Left kidney (tissue), 2 donors: ENCODE measurements around the gene RECQL5. TPM values are rescaled to one million over a fixed set of nuclear protein-coding genes. Genes with fewer than 3 reads are reported as not detected.
"Not testable (repeated sequence)": the region's sequence is repeated elsewhere in the genome, so short reads cannot be mapped to it uniquely, and the experiment has no call there.

ENCODE experiments used
- DNase-seq: peaks from one replicate; pipeline ENCODE4 v3.0.0-alpha.2; 2013
- polyA plus RNA-seq: library from polyadenylated mRNA; unstranded; fragments of 120-200 nt; gene quantifications from one replicate; pipeline ENCODE4 v1.2.1, GENCODE V29; 2013; ENCODE audit not compliant: insufficient read length

The RECQL5 gene
- polyA plus RNA-seq, 1 donor = 45.4 TPM

DNA sequence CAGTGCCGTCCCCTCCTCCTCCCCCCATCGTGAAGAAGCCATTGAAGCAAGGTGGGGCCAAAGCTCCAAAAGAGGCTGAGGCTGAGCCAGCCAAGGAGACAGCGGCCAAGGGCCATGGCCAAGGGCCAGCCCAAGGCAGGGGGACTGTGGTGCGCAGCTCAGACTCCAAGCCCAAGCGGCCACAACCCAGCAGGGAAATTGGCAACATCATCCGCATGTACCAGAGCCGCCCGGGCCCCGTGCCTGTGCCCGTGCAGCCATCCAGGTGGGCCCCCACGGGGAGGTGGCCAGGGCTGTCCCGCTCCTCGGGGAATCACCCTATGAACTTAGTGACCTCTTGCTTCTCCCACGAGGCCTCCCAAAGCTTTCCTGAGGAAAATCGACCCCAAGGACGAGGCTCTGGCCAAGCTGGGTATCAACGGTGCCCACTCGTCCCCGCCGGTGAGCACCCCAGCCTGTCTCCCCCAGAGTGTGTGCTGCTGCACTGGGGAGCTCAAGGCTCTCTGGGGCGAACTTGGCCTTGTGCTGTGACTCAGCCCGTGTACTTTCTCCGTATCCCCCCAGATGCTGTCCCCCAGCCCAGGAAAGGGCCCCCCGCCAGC lies 50.3 kb downstream of the RECQL5 start:
- no peak for DNase-seq

DNA sequence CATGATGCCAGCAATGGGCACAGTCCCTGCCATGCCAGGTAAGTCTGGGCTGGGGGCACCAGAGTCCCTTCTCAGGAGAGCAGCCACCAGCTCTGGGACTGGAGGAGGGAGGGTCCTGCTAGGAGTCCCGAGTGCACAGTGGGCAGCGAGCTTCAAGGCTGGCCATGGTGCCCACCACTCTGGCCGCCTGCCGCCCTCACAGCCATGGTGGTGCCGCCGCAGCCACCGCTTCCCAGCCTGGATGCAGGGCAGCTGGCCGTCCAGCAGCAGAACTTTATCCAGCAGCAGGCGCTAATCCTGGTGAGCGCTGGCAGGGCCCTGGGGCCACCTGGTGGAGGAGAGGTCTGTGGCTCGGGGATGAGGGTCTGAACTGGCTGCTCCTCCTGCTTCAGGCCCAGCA lies 51.7 kb downstream of the RECQL5 start:
- DNase-seq = no peak

DNA sequence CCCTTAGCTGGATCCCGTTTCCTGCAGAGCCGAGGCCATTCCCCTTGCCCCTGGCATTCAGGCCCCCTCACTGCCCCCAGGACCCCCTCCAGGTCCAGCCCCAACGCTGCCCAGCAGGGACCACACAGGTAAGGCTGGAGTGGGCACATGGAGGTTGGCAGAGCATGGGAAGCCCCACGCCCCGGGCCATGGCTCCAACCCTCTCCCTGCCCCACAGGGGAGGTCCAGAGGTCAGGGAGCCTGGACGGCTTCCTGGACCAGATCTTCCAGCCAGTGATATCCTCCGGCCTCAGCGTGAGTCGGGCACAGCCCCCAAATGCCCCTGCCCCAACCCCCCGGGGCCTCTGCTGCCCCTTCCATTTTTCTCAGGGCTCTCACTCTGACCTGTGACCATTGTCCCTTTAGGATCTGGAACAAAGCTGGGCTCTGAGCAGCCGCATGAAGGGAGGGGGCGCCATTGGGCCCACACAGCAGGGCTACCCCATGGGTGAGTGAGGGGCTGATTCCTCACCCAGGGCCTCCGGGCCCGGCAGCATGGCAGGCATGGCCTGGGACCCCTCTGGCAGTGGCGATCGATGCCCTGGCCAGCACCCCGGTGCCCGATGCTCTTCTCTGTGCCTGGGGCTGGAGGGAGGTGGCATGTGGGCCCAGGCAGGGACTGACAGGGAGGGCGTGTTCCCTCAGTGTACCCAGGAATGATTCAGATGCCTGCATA lies 52.2 kb downstream of the RECQL5 start:
- DNase-seq = no peak

DNA sequence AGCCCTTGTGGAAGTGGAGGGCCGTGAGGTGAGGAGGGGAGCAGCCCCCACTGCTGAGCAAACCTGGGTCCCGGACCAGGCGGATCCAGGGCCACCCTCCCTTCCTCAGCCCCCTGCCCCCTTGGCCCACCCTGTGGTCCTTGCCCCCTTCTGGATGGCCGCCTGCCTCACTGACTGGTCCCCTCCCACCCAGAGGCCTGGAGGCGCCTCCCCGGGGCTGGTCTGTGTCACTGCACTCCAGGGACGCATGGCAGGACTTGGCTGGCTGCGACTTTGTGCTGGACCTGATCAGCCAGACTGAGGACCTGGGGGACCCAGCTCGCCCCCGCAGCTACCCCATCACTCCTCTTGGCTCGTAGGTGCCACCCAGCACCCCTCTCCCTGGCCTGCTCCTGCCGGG lies 52.9 kb downstream of the RECQL5 start:
- no peak for DNase-seq

DNA sequence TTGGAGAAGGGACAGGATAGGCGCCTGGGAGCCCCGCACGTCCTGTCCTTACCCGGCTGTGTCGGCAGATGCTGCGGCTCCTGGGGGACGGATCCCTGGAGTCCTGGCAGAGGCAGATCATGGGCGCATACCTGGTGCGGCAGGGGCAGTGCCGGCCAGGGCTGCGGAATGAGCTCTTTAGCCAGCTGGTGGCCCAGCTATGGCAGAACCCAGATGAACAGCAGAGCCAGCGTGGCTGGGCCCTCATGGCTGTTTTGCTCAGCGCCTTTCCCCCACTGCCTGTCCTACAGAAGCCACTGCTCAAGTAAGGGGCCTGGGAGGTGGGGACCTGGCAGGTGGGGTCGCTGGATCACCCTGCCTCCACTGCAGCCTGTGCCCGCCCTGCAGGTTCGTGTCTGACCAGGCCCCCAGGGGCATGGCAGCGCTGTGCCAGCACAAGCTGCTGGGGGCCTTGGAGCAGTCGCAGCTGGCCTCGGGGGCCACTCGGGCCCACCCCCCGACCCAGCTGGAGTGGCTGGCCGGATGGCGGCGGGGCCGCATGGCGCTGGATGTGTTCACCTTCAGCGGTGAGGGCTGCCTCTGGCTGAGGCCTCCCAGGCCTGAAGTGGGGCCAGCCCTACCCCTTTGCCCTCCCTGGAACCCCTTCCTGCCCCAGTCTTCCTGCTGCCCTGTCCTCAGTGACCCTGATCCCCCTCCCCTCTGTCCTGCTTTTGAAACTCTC lies 53.9 kb downstream of the RECQL5 start:
- no peak for DNase-seq

DNA sequence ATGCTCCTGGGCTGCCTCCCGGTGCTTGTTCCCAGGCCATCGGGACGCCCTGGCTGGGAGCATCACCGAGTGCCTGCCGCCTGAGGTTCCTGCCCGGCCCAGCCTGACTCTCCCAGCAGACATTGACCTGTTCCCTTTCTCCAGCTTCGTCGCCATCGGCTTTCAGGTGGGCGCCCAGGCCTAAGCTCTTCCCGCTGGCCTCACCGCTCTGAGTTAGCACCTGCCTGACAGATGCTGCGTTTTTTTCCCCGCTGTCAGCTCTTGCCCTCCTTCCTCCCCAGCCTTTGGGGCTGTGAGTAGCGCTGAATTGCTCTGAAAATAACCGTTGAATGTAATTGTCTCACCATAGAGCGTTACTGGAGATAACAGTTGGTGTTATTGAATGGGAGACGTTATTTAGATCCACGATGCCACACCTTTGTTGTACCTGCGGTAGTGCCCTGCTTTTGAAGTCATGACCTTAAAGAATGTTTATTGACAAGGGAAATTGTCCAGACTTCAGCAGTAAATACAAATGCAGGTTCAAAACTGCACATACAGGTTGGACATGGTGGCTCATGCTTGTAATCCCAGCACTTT lies 55.0 kb downstream of the RECQL5 start:
- no peak for DNase-seq

DNA sequence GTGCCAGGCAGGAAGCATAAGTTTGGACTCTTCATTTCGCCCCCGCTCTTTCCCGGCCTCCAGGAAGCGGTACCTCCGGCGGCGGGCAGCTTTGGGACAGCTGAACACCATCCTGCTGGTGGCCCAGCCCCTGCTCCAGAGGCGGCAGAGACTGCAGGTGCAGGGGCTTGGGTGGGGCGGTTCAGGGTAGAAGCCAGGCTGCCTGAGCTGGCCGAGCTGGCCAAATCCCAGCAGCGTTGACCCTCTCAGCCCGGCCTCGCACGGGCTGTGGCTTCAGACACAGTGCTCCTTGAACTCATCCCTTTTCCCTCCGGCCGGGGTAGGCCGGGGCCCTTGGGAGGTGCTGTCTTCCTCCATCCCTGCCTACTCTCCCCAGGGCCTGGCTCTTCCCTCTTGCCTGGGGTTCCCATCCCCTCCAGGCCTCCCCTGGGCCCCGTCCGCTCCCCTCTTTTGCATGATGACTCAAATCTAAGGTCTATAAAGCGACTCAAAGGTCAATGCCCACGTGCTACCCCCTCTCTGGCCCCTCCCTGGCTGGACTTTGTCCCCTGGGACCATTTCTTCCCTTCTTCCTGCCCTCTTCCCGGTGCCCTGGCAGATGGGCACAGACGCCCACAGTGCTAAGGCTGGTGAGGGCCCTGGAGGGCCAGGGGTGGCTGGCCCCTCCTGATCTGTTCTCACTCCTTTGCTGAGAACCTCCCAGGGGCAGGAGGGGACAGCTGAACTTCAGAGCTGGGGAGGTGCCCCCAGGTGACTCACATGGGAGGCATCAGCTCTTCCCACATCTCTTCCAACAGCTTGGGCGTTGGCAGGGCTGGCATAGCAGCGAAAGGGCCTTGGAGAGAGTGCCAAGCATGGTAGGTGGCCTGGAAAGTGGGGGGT lies 56.6 kb downstream of the RECQL5 start:
- no peak for DNase-seq

DNA sequence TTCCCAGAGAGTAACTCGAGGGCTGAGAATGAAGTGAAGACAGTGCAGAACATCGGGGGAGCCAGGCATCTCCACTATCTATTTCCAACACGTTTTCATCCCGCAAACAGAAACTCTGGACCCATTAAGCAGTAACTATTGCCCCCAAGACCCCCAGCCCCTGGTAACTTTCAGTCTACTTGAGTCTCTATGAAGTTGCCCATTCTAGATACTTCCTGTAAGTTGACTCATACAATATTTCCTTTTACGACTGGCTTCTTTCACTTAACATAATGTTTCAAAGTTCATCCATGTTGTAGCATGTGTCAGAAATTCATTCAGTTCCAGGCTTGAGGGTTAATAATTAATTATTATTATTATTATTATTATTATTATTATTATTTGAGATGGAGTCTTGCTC lies 59.9 kb downstream of the RECQL5 start:
- DNase-seq = no peak

DNA sequence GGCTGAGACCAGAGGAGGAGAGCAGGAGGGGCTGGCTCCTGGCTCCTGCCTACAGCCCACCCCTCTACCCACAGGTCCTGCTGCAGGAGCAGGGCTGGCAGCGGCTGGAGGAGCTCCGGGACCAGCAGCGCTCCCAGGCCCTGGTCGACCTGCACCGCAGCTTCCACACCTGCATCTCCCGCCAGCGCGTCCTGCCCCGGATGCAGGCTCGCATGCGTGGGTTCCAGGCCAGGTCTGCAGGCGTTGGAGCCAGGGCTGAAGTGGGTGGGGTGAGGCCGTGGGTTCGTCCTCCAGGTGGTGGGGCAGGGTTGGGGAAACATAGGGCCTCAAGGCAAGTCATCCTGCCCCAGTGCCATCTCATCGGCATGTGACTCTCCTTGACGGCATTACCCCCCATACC lies 61.2 kb downstream of the RECQL5 start:
- no peak for DNase-seq

DNA sequence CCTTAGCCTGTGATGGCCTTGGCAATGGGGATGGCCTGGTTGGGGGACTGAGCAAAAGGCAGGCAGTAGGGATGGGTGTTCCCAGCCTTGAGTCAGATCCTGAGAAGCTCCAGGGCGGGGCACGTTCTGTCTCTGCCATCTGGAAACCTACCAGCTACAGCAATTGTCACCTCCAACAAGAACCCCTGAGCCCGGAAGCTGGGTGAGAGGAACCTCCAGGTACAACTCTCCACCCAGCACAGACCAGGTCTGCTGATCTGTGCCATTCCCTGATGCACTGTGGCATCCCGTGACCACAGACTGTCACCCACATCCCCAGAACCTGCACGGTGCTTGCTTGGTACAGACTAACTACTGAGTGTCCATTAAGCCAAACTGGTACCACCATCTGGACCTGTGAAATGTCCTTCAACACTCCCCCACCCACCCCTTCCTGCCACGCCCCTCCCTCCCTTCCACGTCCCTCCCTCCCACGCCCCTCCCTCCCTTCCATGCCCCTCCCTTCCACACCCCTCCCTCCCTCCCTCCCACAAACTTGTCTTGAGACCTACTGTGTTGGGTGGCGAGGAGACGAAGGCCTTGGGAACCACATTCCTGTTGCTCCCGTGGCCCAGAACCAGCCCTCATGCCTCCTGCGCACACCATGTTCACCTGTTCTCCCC lies 62.8 kb downstream of the RECQL5 start:
- DNase-seq = no peak

DNA sequence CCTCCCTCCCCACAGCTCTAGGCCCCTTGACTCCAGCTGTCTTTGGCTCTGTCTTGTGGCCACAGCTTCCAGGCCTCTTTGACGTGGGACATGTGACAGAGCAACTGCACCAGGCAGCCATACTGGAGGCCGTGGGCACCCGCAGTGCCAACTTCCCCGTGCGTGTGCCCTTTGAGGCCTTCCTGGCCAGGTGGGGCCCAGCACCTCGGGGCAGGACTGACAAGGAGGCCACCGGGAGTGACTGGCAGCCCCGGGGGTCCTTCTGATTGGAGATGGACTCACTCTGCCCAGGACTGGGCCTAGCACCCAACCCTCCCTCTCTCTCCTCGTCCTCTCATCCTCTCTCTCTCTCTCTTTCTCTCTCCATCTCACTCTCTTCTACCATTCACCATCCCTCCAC lies 63.8 kb downstream of the RECQL5 start:
- no peak for DNase-seq

DNA sequence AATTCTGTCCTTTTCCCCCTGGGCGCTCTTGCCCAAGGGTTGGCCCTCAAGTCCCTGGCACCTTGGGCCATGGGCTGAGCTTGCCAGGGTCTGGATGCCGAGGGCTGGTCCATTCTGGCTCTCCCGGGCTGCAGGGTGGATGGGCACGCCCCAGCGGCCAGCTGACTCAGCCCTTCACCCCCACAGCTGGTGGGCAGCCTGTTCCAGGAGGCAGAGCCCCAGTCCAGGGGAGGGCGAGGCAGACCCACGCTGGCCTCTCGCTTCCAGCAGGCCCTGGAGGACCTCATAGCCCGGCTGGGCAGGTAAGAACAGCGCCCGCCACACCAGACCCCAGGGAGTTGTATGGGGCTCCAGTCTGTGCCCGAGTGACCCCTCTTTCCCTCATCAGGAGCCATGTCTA lies 64.3 kb downstream of the RECQL5 start:
- DNase-seq = no peak

DNA sequence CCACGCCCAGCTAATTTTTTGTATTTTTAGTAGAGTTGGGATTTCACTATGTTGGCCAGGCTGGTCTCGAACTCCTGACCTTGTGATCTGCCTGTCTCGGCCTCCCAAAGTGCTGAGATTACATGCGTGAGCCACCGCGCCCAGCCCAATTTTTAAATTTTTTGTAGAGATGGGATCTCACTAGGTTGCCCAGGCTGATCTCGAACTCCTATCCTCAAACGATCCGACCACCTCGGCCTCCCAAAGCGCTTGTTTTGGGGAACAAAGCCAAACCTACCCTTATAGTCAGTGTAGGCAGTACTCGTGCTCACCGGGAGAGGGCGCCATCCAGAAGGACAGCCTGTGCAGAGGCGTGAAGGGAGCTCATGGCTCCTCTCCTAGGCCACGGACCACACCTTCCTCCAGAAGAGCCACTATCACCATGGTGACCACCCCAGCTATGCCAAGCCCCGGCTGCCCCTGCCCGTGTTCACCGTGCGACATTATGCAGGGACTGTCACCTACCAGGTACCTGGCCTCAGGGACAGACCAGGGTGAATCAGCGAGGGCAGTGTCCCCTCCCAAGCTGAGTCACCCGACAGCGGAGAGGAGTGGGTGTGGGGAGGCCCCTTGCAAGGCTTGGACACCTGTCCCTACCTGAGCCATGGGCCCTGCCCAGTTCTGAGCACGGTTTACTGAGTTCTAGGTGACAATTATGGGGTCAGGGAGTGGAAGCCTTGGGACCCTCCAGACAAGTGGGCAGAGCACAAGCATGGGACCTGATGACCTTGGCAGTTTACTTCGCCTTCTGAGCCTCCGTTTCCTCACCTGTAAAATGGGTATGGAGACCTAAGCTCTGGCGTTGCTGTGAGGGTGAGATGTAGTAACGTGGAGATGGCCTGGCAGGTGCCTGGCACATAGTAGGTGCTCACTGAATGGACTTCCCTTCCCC lies 65.6 kb downstream of the RECQL5 start:
- no peak for DNase-seq

DNA sequence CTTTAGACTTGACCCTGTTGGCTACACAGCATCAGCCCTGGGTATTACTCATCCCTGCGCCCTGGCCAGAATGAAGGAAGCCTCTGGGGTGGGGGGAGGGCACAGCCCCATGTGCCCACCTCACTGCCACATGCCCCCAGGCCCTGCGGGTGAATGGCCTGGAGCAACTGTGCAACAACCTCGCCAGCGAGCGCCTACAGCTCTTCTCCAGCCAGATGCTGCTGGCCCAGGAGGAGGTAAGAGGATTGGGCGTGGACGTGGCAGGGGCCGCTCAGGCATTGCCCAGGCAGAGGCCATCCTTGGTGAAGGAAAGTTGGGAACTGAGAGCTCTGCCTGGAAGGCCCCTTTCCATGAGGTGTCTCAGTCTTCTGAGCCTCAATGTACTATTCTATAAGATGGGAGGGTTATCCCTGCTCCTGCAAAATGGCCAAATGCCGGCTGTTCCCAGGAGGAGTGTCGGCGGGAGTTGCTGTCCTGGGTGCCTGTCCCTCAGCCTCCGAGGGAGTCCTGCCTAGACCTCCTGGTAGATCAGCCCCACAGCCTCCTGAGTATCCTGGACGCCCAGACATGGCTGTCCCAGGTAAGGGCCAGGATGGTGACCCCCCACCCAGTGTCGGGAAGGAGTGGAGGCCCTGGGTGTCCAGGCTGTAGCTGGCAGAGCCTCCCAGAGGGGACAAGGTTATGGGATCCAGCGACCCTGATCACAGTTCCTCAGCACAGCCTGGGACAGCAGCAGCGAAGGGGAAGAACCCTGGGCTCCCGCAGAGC lies 70.5 kb downstream of the RECQL5 start:
- no peak for DNase-seq

DNA sequence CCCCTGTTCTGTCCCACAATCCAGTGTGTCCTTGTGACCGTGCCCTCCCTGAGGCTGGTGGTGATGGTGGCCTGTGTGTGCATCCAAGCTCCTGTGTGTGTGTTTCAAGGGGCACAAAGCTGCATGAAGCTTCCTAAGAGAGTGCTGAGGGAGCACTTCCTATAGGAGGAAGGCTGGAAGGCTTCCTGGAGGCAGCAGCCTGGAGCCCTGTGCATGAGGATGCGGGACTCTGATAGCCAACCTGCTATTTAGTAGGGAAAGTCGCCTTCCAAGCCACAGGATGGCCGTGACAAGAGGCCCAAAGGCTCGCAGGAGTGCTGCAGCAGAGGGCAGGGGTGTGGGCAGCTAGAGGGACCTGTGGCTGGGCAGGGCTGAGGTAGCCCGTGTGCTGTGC lies 71.0 kb downstream of the RECQL5 start:
- DNase-seq = no peak

DNA sequence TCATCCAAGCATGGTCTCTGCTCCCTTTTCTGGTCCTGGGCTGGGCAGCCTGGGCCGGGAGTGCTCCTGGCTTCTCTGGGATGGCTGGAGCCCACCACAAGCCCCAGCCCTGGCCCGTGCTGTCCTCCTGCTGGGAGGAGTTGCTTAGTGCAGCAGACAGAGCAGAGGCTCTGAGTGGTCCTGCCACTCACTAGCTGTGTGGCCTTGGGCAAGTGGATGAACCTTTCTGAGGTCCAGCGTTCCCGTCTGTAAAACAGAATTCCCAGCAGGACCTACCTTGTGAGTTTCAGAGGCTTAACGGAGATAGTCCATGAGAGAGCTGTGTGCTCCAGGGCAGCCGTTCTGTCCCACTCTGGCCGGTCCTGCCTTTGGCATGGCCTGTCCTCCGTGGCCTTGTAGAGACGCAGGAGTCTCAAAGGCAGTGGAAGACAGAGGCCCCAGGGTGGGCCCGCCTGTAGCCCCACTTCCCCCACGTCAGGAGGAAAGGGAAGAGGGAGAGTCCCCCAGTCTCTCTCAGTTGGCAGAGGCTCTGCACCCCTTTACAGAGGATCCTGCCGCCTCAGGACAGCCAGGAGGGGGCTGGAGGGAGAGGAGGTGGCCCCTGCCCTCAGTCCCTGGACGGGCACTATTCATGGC lies 71.6 kb downstream of the RECQL5 start:
- no peak for DNase-seq

DNA sequence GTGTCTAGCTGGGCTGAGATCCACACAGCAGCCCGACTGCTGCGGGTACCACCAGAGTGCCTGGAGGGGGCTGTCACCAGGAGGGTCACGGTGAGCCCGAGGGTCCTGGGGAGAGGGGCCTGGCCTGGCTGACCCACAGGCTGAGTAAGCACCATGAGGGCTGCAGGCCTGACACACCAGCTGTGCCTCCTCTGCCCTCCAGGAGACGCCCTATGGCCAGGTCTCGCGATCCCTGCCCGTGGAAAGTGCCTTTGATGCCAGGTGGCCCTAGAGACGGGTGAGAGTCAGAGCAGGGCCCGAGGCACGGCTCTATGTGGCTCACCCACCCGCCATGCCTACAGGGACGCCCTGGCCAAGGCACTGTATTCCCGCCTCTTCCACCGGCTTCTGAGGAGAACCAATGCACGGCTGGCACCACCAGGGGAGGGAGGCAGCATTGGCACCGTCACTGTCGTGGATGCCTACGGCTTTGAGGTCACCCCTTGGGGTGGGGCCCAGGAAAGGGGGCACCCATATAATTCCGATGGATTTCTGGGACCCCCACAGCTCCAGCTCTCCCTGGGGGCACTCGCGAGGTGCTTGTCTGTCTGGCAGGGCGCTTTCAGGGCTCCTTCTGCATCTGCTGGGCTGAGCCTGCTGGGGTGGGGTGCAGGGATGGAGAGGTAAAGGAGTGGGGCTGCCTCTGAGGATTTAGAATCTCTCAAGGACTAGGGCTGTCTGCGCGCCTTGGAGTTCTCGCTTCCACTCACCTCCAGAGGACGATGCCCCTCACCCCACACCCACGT lies 72.3 kb downstream of the RECQL5 start:
- DNase-seq = no peak

DNA sequence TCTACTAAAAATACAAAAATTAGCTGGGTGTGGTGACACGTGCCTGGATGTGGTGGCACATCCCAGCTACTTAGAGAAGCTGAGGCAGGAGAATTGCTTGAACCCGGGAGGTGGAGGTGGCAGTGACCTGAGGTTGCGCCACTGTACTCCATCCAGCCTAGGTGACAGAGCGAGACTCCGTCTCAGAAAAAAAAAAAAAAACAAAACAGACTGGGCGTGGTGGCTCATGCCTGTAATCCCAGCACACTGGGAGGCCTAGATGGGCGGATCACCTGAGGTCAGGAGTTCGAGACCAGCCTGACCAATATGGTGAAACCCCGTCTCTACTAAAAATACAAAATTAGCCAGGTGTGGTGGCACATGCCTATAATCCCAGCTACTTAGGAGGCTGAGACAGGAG lies 73.5 kb downstream of the RECQL5 start:
- DNase-seq = not testable (repeated sequence)
